B cell (primary cell): Measurements from ENCODE around the gene UTP3. TPM values are rescaled to one million over a fixed set of nuclear protein-coding genes. Genes with fewer than 3 reads are reported as not detected.

Source experiments
- ATAC-seq: fragments of 200-7000 bp; cut with Tn5 transposase; one replicate; pipeline ENCODE4 v1.10.0; 2021; ENCODE audit warnings: low read depth, mild to moderate bottlenecking, moderate number of reproducible peaks, moderate library complexity
- CTCF ChIA-PET: fragments of 350-600 bp; sonication (Branson Sonifier 250); formaldehyde crosslinking; loops from one replicate; lab custom pipeline; 2021; ENCODE audit warnings: antibody characterized with exemption, inconsistent platforms; lab: Charles Lee
- POLR2A ChIA-PET: fragments of 350-600 bp; sonication (Branson Sonifier 250); formaldehyde crosslinking; loops from one replicate; lab custom pipeline; 2021; ENCODE audit warnings: antibody characterized with exemption; lab: Charles Lee
- DNase-seq: peaks from one replicate; pipeline ENCODE4 v3.0.0; 2013
- H2AFZ ChIP-seq: 2 replicates; pipeline ENCODE4 v1.6.1; 2012; ENCODE audit warnings: mild to moderate bottlenecking, low read depth, low read length; ENCODE audit not compliant: insufficient read depth, poor library complexity, severe bottlenecking
- H3K27ac ChIP-seq, 2 donors: 1 replicate in 1 of 2; 2 replicates in 1 of 2; pipeline ENCODE4 v1.5.1; 2012 to 2013; ENCODE audit warnings: low read length in 2 of 2, mild to moderate bottlenecking in 2 of 2, moderate library complexity in 1 of 2
- H3K27me3 ChIP-seq, 4 experiments: fragments of 200-600 bp in 1 of 4; sonication (generic) in 1 of 4; replicated peaks in 1 of 4; 1 replicate in 2 of 4; 2 replicates in 2 of 4; pipeline versions ENCODE4 v1.6.1 to v1.7.0; 2013 to 2016; ENCODE audit warnings: low read length in 3 of 4, mild to moderate bottlenecking in 2 of 4, mixed read lengths in 1 of 4, moderate library complexity in 1 of 4; ENCODE audit not compliant: insufficient read depth in 4 of 4, control insufficient read depth in 3 of 4; ENCODE audit errors: control extremely low read depth in 1 of 4
- H3K36me3 ChIP-seq, 2 experiments: replicated peaks in 1 of 2; 1 replicate in 1 of 2; 2 replicates in 1 of 2; pipeline versions ENCODE4 v1.6.1 to v1.7.1; 2013; ENCODE audit warnings: low read length in 1 of 2; ENCODE audit not compliant: insufficient read depth in 2 of 2, control insufficient read depth in 1 of 2; ENCODE audit errors: control extremely low read depth in 1 of 2, extremely low read depth in 1 of 2
- H3K4me1 ChIP-seq, 2 donors: fragments of 200-600 bp in 1 of 2; sonication (generic) in 1 of 2; 1 replicate in 1 of 2; 2 replicates in 1 of 2; pipeline versions ENCODE4 v1.5.1 to v1.6.1; 2013 to 2017; ENCODE audit warnings: low read length in 2 of 2; ENCODE audit not compliant: control insufficient read depth in 2 of 2, insufficient read depth in 2 of 2
- H3K4me2 ChIP-seq: replicated peaks from 2 replicates; pipeline ENCODE3; 2012; ENCODE audit warnings: mild to moderate bottlenecking, low read depth, low read length; ENCODE audit not compliant: poor library complexity, severe bottlenecking
- H3K4me3 ChIP-seq, 5 experiments: fragments of 200-600 bp in 1 of 5; sonication (generic) in 1 of 5; 1 replicate in 3 of 5; 2 replicates in 2 of 5; pipeline versions ENCODE4 v1.5.1 to v1.7.0; 2011 to 2016; ENCODE audit warnings: low read length in 4 of 5, mild to moderate bottlenecking in 4 of 5, low read depth in 2 of 5, control low read depth in 1 of 5, moderate library complexity in 1 of 5; ENCODE audit not compliant: insufficient read depth in 1 of 5; ENCODE audit errors: control extremely low read depth in 1 of 5, extremely low read depth in 1 of 5
- H3K79me2 ChIP-seq: fragments of 200-600 bp; sonication (generic); one replicate; pipeline ENCODE4 v1.6.0; 2016; ENCODE audit warnings: low read length; ENCODE audit not compliant: control insufficient read depth, insufficient read depth
- H3K9ac ChIP-seq: fragments of 200-600 bp; sonication (generic); 2 replicates; pipeline ENCODE4 v1.6.1; 2017; ENCODE audit warnings: mild to moderate bottlenecking, low read length, moderate library complexity
- H3K9me3 ChIP-seq, 3 donors: one replicate each; pipeline versions ENCODE4 v1.6.1 to v1.7.1; 2013; ENCODE audit warnings: low read length in 2 of 3; ENCODE audit not compliant: control insufficient read depth in 2 of 3, insufficient read depth in 1 of 3; ENCODE audit errors: control extremely low read depth in 1 of 3
- H4K20me1 ChIP-seq: 2 replicates; pipeline ENCODE4 v1.6.0; 2012; ENCODE audit warnings: mild to moderate bottlenecking, low read length; ENCODE audit not compliant: insufficient read depth, control insufficient read depth, poor library complexity, severe bottlenecking
- H3K27ac Mint-ChIP-seq: one replicate; pipeline ENCODE4 v1.8.0; 2021; ENCODE audit warnings: mixed read lengths
- H3K27me3 Mint-ChIP-seq: one replicate; pipeline ENCODE4 v1.8.0; 2021; ENCODE audit warnings: mixed read lengths
- H3K4me1 Mint-ChIP-seq: one replicate; pipeline ENCODE4 v1.8.0; 2021; ENCODE audit warnings: mixed read lengths
- H3K4me3 Mint-ChIP-seq: one replicate; pipeline ENCODE4 v1.8.0; 2021; ENCODE audit warnings: mixed read lengths
- H3K9me3 Mint-ChIP-seq: one replicate; pipeline ENCODE4 v1.8.0; 2022; ENCODE audit warnings: mixed read lengths; ENCODE audit not compliant: insufficient read depth
- CTCF ChIP-seq: fragments of 200-600 bp; IDR thresholded peaks from one replicate; pipeline ENCODE4 v1.8.0; 2022; ENCODE audit warnings: antibody characterized with exemption, mild to moderate bottlenecking
- EZH2 ChIP-seq: IDR thresholded peaks from 2 replicates; pipeline ENCODE4 v1.6.1; 2012; ENCODE audit warnings: borderline replicate concordance, low read depth, mild to moderate bottlenecking, moderate library complexity, low read length; ENCODE audit not compliant: insufficient read depth, poor library complexity, severe bottlenecking
- WGBS: methylation state at CpG from one replicate; pipeline ENCODE4 v1.1.5; 2013; ENCODE audit warnings: missing lambda C conversion rate; ENCODE audit not compliant: insufficient coverage; 5-methylcytosine and 5-hydroxymethylcytosine counted together
- intact Hi-C: fragments of 100-400 bp; cut with micrococcal nuclease; formaldehyde crosslinking; loops from one replicate; pipeline ENCODE4 v1.10.0; 2022
- polyA plus RNA-seq: library from polyadenylated mRNA; depleted of rRNA; stranded (reverse); fragments of >200 nt; gene quantifications from 2 replicates; pipeline ENCODE4 v1.2.3, GENCODE V29; 2012
- total RNA-seq, 2 donors: library from RNA; stranded (reverse); fragments of 120-200 nt in 1 of 2; gene quantifications; 1 replicate in 1 of 2; 2 replicates in 1 of 2; pipeline versions ENCODE4 v1.2.3 to v1.2.4, GENCODE V29; 2013 to 2022

The UTP3 gene
- total and polyA plus RNA-seq, 2 donors (not counting 1 experiment from before 2014, with no cell fraction given): 6.2 to 42.2 TPM

GRCh38 chr4:70674731-70675130 lies 13.6 kb upstream of the UTP3 start:
- H3K27me3 ChIP-seq: no peaks in the 10 kb centered on the region
- H3K79me2 ChIP-seq: no peaks in the 10 kb centered on the region
- no peak overlapping the region for H3K4me3 Mint-ChIP-seq
- no peak for ATAC-seq
- no peaks in the 10 kb centered on the region for H3K9me3 Mint-ChIP-seq
- no peaks in the 10 kb centered on the region for H3K36me3 ChIP-seq
- TF ChIP-seq CTCF: no peak
- H3K4me1 ChIP-seq: peaks cover 59 to 61% of the 10 kb centered on the region in 2 donors
- H3K9me3 ChIP-seq: peaks cover 0 to 4% (median 0%) of the 10 kb centered on the region in 3 donors
- ChIA-PET CTCF (interaction anchor here (1.0 kb wide), 2 partner anchors 14 to 63 kb away, joined by 3 to 6 read pairs; partner anchors contain the start of gene UTP3), POLR2A (interaction anchor here (0.6 kb wide), 1 partner anchor 179 kb away, joined by 7 read pairs; no protein-coding TSS in a partner anchor)
- no peak overlapping the region for H3K4me2 ChIP-seq
- H3K4me1 Mint-ChIP-seq: peaks cover 61% of the 10 kb centered on the region
- WGBS: no CpG with 5 or more reads among the region's 1 CpG
- H4K20me1 ChIP-seq: no peaks in the 10 kb centered on the region
- H3K9ac ChIP-seq: no peak overlapping the region
- intact Hi-C loops: no loop called here
- H3K27ac ChIP-seq: no peak overlapping the region
- H3K4me3 ChIP-seq: no peak overlapping the region
- no peak overlapping the region for H3K27ac Mint-ChIP-seq
- H2AFZ ChIP-seq: no peak overlapping the region
- DNase-seq: no peak
- no peaks in the 10 kb centered on the region for H3K27me3 Mint-ChIP-seq

- Histone ChIP-seq H4K20me1 (no peaks in the 10 kb centered on the region), H3K27ac (no peak overlapping the region), H3K9ac (no peak overlapping the region), H3K4me1 (peaks cover 62 to 67% of the 10 kb centered on the region in 2 donors), H3K4me3 (no peak overlapping the region), H2AFZ (peak overlapping the region; percentile 55), H3K36me3 (no peaks in the 10 kb centered on the region), H3K4me2 (peak overlapping the region; percentile 34), H3K79me2 (no peaks in the 10 kb centered on the region), H3K27me3 (no peaks in the 10 kb centered on the region), H3K9me3 (peaks cover 0 to 3% (median 0%) of the 10 kb centered on the region in 3 donors)
- ChIA-PET CTCF (interaction anchor here (0.8 to 1.2 kb wide), 3 partner anchors 9 to 16 kb away, joined by 3 to 4 read pairs (median 4); partner anchors contain the start of gene JCHAIN), POLR2A (interaction anchor here (0.7 kb wide), 2 partner anchors 59 to 74 kb away, joined by 3 read pairs; no protein-coding TSS in a partner anchor)
- no peaks in the 10 kb centered on the region for H3K27me3 Mint-ChIP-seq
- 100% methylated on average over 1 of the region's 6 CpGs for WGBS
- H3K27ac Mint-ChIP-seq: peak overlapping the region; percentile 5
- peak overlapping the region; percentile 39 for H3K4me3 Mint-ChIP-seq
- intact Hi-C loops: no loop called here
- TF ChIP-seq EZH2 (no peak), CTCF (no peak)
- DNase-seq (no peak), ATAC-seq (no peak)
- peaks cover 59% of the 10 kb centered on the region for H3K4me1 Mint-ChIP-seq
- H3K9me3 Mint-ChIP-seq: no peaks in the 10 kb centered on the region
Measured at GRCh38 chr4:70676554-70677090, 11.7 kb upstream of the UTP3 start.
